Tibial nerve (tissue), 4 donors: Measurements from ENCODE around the gene PLSCR3. TPM values are rescaled to one million over a fixed set of nuclear protein-coding genes. Genes with fewer than 3 reads are reported as not detected.

Experiments
- DNase-seq, 2 donors: peaks; one replicate each; pipeline ENCODE4 v3.0.0-alpha.2; 2019; ENCODE audit warnings: low spot score in 2 of 2
- H3K27ac ChIP-seq, 4 donors: fragments of 200-600 bp; sonication (generic) in 3 of 4; one replicate each; pipeline ENCODE4 v1.5.1; 2017 to 2019; ENCODE audit warnings: mild to moderate bottlenecking in 1 of 4
- H3K27me3 ChIP-seq, 2 donors: fragments of 200-600 bp; sonication (generic) in 1 of 2; one replicate each; pipeline versions ENCODE4 v1.5.1 to v1.6.0; 2017 to 2019
- H3K36me3 ChIP-seq, 3 donors: fragments of 200-600 bp; sonication (generic); one replicate each; pipeline ENCODE4 v1.5.1; 2018 to 2019
- H3K4me1 ChIP-seq, 4 donors: fragments of 200-600 bp; sonication (generic) in 3 of 4; one replicate each; pipeline ENCODE4 v1.5.1; 2017 to 2019
- H3K4me3 ChIP-seq, 4 donors: fragments of 200-600 bp; sonication (generic) in 3 of 4; one replicate each; pipeline ENCODE4 v1.5.1; 2017 to 2019; ENCODE audit warnings: mild to moderate bottlenecking in 1 of 4, moderate library complexity in 1 of 4
- H3K9me3 ChIP-seq, 4 donors: fragments of 200-600 bp; sonication (generic) in 3 of 4; one replicate each; pipeline ENCODE4 v1.5.1; 2017 to 2019
- CTCF ChIP-seq, 5 experiments: fragments of 200-600 bp in 3 of 5; fragments of 450-650 bp in 2 of 5; sonication (generic) in 3 of 5; IDR thresholded peaks; one replicate each; pipeline ENCODE4 v1.5.1; 2016 to 2019; ENCODE audit warnings: antibody characterized with exemption in 5 of 5, mild to moderate bottlenecking in 3 of 5, moderate library complexity in 2 of 5
- EP300 ChIP-seq, 2 donors: sonication (generic); formaldehyde crosslinking; IDR thresholded peaks; one replicate each; pipeline ENCODE4 v1.6.1; 2017; ENCODE audit warnings: antibody characterized with exemption in 2 of 2, mild to moderate bottlenecking in 1 of 2
- POLR2A ChIP-seq, 2 donors: fragments of 450-650 bp; IDR thresholded peaks; one replicate each; pipeline ENCODE4 v1.6.1; 2017; ENCODE audit warnings: antibody characterized with exemption in 2 of 2, mild to moderate bottlenecking in 2 of 2, moderate library complexity in 2 of 2
- WGBS, 2 donors: methylation state at CpG; one replicate each; pipeline ENCODE4 v1.1.5; 2018; 5-methylcytosine and 5-hydroxymethylcytosine counted together
- total RNA-seq, 4 donors: library from RNA; depleted of rRNA; stranded (reverse); fragments of >200 nt; gene quantifications; one replicate each; pipeline ENCODE4 v1.1.0, GENCODE V29; 2016

PLSCR3 gene
- total RNA-seq, 4 donors from 2014 or later: 28.7 to 55.5 (median 42.9) TPM

DNA sequence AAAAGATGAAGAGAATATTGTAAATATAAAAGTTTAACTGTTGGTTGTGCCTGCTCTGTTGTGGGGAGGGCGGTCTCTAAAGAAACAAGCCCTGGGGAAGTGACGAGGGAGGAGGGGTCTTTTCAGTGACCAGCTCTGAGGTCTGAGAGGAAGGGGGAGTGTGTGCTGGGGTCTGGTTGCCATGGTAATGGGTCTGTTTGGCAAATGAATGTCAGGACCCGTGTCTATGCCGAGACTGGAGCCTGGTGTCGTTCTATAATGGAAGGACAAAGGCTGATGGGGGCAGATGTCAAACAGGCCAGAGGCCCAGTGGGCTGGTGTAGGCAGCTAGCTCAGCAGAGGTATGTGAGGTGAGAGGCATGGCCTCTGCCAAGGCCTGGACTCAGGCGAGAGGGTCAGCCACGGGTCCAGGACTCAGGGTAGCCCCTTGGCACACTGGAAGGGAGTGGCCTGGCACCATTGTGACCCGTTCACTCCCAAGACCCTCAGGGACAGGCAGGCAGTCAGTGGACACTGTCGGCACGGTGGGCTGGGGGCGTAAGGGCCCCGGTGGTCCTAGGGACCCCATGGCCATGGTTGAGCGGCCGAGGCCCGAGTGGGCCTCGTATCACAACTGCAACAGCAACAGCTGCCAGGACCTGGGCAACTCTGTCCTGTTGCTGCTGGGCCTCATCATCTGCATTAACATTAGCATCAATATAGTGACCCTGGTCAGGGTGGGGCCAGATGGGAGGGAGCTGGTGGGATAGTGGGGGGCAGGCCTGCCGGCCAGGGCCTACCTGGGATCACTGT lies 25.7 kb upstream of the PLSCR3 start, which contains the start of gene SPEM1:
SPEM1 (plus strand) TSS at position 506 of the 792 bp plus-strand sequence; CDS start at position 567, 61 bp downstream.
- no peak for DNase-seq
- H3K4me1 ChIP-seq: no peaks in the 10 kb centered on the region
- TF ChIP-seq CTCF (IDR thresholded peaks at IDR 0.05) (no peak), POLR2A (IDR thresholded peaks at IDR 0.05) (no peak), EP300 (IDR thresholded peaks at IDR 0.05) (no peak)
- H3K36me3 ChIP-seq: peaks cover 0 to 35% (median 0%) of the 10 kb centered on the region in 3 donors
- H3K4me3 ChIP-seq: no peak within 1 kb of the TSS
- WGBS, 2 donors: 53 to 63% methylated on average over 12 to 15 of the region's 17 CpGs
- H3K27ac ChIP-seq: no peak within 1 kb of the TSS
- H3K27me3 ChIP-seq: no peaks in the 10 kb centered on the region
- H3K9me3 ChIP-seq: no peaks in the 10 kb centered on the region

DNA sequence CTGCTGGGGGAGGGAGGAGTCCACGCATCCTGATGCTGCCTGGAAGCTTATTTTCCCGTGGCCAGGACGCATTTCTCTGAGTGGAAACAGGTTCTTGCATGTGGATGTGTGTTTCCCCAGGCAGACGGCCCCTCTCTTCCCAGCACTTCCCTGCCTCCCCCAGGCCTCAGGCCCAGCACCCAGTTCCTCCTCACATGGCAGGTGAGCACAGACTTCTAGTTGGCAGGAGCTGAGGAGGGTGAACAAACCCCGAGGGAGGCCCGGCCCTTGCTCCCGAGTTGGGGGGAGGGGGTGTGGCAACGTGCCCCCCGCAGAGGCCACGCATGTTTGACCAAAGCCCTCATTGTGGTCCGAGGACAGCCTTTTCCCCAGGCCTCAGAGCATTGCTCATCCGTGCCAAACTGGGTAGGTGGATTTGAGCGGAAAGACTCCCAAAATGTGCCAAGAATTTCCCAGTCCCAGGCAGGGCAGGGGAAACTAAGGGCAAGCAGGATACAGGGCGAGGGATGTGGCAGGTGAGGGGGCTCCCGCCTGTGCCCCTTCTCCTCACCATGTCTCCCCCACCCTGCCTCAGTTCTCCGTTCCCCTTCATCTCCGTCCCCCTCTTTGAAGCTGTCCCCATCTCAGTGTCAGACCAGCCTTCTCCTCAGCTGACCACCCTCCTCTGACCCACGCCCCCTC lies 24.3 kb upstream of the PLSCR3 start:
- H3K27me3 ChIP-seq: no peaks in the 10 kb centered on the region
- no peak for TF ChIP-seq CTCF (IDR thresholded peaks at IDR 0.05)
- no peak for TF ChIP-seq POLR2A (IDR thresholded peaks at IDR 0.05)
- TF ChIP-seq EP300 (IDR thresholded peaks at IDR 0.05): no peak
- H3K9me3 ChIP-seq: no peaks in the 10 kb centered on the region
- H3K4me3 ChIP-seq: no peak overlapping the region
- DNase-seq: no peak
- WGBS, 2 donors: 61 to 63% methylated on average over 14 to 18 of the region's 18 CpGs
- H3K4me1 ChIP-seq: peaks cover 0 to 2% (median 0%) of the 10 kb centered on the region in 4 donors
- H3K27ac ChIP-seq: no peak overlapping the region
- H3K36me3 ChIP-seq: peaks cover 0 to 48% (median 0%) of the 10 kb centered on the region in 3 donors

DNA sequence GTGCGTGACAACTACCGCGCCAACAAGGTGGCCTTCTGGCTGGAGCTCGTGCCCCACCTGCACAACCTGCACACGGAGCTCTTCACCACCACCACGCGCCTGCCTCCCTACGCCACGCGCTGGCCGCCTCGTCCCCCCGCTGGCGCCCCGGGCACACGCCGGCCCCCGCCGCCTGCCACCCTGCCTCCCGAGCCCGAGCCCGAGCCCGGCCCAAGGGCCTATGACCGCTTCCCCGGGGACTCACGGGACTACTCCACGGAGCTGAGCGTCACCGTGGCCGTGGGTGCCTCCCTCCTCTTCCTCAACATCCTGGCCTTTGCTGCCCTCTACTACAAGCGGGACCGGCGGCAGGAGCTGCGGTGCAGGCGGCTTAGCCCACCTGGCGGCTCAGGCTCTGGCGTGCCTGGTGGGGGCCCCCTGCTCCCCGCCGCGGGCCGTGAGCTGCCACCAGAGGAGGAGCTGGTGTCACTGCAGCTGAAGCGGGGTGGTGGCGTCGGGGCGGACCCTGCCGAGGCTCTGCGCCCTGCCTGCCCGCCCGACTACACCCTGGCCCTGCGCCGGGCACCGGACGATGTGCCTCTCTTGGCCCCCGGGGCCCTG lies 22.8 kb upstream of the PLSCR3 start:
- 91 to 92% methylated on average over 45 to 50 of the region's 54 CpGs for WGBS, 2 donors

GRCh38 chr17:7416323-7416722 lies 22.0 kb upstream of the PLSCR3 start:
- TF ChIP-seq CTCF (IDR thresholded peaks at IDR 0.05): no peak
- TF ChIP-seq EP300 (IDR thresholded peaks at IDR 0.05): no peak
- no peak for TF ChIP-seq POLR2A (IDR thresholded peaks at IDR 0.05)
- Histone ChIP-seq H3K27ac (peak overlapping the region in 1 of 4 donors; percentile 6), H3K9me3 (no peaks in the 10 kb centered on the region), H3K4me3 (no peak overlapping the region), H3K27me3 (no peaks in the 10 kb centered on the region), H3K4me1 (peaks cover 0 to 10% (median 0%) of the 10 kb centered on the region in 4 donors), H3K36me3 (peaks cover 0 to 51% (median 0%) of the 10 kb centered on the region in 3 donors)
- 68 to 81% methylated on average over 6 of the region's 6 CpGs for WGBS, 2 donors
- no peak for DNase-seq

More for the DNA sequence above, 22.8 kb upstream of the PLSCR3 start:
- Histone ChIP-seq H3K4me3 (no peak overlapping the region), H3K27me3 (no peaks in the 10 kb centered on the region), H3K27ac (no peak overlapping the region), H3K9me3 (no peaks in the 10 kb centered on the region), H3K36me3 (peaks cover 0 to 48% (median 0%) of the 10 kb centered on the region in 3 donors), H3K4me1 (peaks cover 0 to 10% (median 0%) of the 10 kb centered on the region in 4 donors)
- no peak for DNase-seq
- TF ChIP-seq CTCF (IDR thresholded peaks at IDR 0.05) (no peak), EP300 (IDR thresholded peaks at IDR 0.05) (no peak), POLR2A (IDR thresholded peaks at IDR 0.05) (no peak)
